GM11168 (cell line): ENCODE measurements around the gene HBE1.
"Not testable (repeated sequence)": the region's sequence is repeated elsewhere in the genome, so short reads cannot be mapped to it uniquely, and the experiment has no call there.

Experiments
- in situ Hi-C: fragments of 300-500 bp; cut with MboI; formaldehyde crosslinking; loops from one replicate; pipeline ENCODE4 v1.12.0; 2022; ENCODE audit warnings: low sequenced_read_pairs; ENCODE audit not compliant: unreplicated experiment

The HBE1 gene

GRCh38 chr11:5254646-5255413 is 14.9 kb downstream of the HBE1 start, which contains the start of gene HBG2:
HBG2 (minus strand) TSS chr11:5254781; CDS start chr11:5254728, 53 bp downstream.
- in situ Hi-C loops = not testable (repeated sequence)

- in situ Hi-C loops = not testable (repeated sequence)
Measured at GRCh38 chr11:5254023-5254422, 15.7 kb downstream of the HBE1 start.

- in situ Hi-C loops = not testable (repeated sequence)
Measured at GRCh38 chr11:5253440-5253839, 16.3 kb downstream of the HBE1 start.

DNA sequence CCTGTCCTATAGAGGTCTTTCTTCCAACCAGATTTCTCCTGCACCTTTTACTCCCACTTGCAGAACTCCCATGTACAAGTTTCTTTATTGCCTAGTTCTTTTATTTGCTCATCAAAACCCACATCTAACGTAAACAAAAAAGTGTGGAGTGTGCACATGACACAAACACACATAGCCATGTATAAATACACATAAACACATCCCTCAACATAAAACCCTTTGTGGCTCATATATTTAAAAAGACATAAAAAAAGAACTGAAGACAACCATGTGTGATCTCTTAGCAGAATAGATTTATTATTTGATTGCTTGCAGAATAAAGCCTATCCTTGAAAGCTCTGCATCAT is 16.9 kb downstream of the HBE1 start:
- in situ Hi-C loops = no loop called here

- in situ Hi-C loops = no loop called here
Measured at GRCh38 chr11:5252192-5252918, 17.4 kb downstream of the HBE1 start.

- in situ Hi-C loops = no loop called here
Measured at GRCh38 chr11:5251746-5252145, 18.0 kb downstream of the HBE1 start.

DNA sequence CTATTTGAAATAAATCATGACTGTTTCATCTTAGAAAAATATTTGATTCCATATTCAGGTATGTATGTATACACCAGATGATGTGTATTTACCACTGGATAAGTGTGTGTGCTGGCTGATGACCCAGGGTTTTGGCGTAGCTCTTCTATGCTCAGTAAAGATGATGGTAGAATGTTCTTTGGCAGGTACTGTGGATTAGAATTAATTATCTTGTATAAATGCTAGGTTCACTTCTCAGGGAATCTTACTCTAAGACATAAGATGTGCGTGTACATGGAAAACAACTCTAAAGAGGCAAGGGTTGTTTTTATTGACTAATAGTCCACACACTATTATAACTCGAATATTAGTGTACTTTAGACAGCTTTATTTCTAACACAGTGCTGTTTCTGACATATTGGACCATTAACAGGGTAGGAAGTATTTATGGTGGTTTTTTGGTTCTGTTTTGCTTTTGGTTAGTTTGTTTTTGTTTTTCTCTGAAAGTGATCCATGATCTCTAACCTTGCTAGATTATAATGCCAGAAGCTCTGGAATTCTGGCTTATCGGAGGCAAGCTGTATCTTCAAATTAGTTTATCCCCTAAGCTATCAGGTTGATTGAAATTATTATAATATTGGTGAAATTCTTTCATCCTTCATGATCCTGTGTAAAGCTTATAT is 19.1 kb downstream of the HBE1 start:
- in situ Hi-C loops = no loop called here

DNA sequence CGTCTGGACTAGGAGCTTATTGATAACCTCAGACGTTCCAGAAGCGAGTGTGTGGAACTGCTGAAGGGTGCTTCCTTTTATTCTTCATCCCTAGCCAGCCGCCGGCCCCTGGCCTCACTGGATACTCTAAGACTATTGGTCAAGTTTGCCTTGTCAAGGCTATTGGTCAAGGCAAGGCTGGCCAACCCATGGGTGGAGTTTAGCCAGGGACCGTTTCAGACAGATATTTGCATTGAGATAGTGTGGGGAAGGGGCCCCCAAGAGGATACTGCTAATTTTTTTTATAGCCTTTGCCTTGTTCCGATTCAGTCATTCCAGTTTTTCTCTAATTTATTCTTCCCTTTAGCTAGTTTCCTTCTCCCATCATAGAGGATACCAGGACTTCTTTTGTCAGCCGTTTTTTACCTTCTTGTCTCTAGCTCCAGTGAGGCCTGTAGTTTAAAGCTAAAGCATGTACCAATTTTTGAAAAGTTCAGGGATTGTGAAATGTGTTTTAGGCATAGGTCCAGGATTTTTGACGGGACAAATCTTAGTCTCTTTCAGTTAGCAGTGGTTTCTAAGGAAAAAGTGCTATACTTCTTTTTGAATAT is 19.8 kb downstream of the HBE1 start, which contains the start of gene HBG1:
HBG1 (minus strand) TSS at position 51 of the 590 bp plus-strand sequence. CDS start 53 bp downstream, outside the sequence.
- in situ Hi-C loops = not testable (repeated sequence)

GRCh38 chr11:5248498-5248897 is 21.2 kb downstream of the HBE1 start:
- in situ Hi-C loops = not testable (repeated sequence)

DNA sequence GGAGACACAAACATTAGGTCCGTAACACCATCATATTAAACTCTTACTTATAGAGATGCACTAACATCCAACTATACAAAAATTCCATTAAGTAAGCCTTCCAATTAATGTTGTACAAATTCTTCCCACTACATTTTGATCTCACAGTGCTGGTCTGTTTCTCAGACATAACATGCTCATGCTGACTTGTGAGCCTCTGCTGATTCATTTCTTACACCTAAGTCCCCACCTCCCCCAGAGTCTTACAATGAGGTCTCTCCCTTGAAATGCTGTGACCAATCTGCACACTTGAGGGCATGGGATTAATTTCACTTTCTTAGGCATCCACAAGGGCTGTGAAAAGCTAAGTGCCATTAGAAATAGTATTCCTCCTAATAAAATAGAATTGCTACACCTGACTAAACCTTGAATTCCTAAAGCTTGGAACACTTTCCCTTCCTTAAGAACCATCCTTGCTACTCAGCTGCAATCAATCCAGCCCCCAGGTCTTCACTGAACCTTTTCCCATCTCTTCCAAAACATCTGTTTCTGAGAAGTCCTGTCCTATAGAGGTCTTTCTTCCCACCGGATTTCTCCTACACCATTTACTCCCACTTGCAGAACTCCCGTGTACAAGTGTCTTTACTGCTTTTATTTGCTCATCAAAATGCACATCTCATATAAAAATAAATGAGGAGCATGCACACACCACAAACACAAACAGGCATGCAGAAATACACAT is 22.1 kb downstream of the HBE1 start:
- in situ Hi-C loops = no loop called here

DNA sequence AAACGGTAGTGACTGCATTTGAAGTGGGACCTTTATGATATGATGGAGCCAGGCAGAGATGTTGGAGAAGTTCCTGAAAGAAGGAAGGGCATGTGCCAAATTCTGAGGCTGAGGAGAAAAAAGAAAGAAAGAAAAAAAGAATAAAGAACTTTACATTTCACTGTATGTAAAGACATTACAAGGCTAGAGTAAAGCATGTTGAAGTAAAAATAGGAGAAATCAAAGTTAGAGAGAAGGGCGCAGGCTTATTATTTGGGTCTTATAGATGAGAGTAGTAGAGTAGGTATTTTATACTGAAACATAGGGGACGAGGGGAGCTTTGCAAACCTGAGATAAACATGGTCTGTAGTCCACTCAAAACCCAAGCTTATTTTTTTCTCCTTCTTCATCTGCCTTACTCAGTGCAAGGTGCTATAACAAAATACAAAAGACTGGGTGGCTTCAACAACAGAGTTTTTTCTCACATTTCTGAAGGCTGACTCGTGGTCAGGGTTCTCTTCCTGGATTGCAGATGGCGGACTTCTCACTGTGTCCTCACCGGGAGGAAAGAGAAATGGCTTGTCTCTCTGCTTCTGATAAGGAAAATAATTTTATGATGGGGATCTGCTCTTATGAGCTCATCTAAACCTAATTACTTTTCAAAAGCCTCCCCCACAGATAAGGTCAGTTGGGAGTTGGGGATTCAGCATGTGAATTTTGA is 22.8 kb downstream of the HBE1 start:
- in situ Hi-C loops = no loop called here

GRCh38 chr11:5245155-5245554 is 24.6 kb downstream of the HBE1 start:
- in situ Hi-C loops = no loop called here

- in situ Hi-C loops = no loop called here
Measured at GRCh38 chr11:5243816-5244180, 25.9 kb downstream of the HBE1 start.

DNA sequence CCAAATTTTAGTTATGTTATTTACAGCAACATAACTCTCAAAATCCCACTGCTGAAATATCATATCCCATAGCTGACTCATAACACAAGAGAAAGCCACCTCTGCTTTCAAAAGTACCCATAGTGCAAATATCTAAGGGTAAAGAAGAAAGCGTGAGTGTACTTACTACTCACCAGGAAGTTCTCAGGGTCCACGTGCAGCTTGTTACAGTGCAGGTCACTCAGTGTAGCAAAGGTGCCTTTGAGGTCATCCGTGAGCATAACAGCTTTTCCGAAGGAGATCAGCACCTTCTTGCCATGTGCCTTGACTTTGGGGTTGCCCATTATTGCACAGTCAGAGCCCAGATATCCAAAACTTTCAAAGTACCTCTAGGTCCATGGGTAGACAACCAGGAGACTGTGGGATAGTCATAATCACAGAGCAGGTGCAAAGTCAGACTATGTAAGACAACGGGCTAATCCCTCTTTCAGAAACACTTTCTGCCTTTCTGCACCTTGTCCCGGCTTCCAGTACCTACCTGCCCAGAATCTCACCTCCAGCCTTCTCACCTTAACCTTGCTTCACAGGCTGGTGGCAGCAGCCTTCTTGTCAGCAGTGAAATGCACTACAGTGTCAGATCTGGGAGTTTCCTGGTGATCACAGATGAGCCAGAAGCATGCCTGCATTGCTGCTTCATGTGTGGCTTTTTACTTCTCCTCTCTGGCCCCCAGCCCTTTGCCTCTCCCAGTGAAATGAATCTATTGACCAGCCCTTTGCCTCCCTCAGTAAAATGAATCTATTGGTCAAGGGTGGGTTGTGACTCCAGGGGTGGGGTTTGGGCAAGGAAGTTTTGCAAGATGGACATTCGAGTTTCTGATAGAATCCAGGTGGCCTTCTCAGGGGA is 26.6 kb downstream of the HBE1 start:
- in situ Hi-C loops = no loop called here

- in situ Hi-C loops = no loop called here
Measured at GRCh38 chr11:5242208-5242607, 27.5 kb downstream of the HBE1 start.

GRCh38 chr11:5241458-5241857 is 28.3 kb downstream of the HBE1 start:
- in situ Hi-C loops = no loop called here

DNA sequence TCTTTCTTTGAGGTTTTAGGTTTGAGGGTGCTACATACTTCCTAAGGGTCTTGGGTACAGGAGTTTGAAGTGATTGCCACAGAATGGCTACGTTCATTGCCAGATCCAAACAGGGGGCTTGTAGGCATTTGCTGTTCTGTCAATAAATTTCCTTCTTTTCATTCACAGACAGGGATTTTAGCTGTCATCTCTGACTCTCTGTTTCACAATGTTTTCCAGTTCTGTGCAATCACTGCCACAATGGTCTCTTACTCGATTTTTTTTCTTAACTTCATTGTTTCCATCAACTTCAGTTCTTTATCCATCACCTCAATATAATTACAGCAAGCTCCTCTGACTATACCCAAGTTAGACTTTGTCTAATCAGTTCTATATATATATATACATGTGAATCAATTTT is 29.3 kb downstream of the HBE1 start:
- in situ Hi-C loops = no loop called here

- in situ Hi-C loops = no loop called here
Measured at GRCh38 chr11:5240056-5240455, 29.7 kb downstream of the HBE1 start.

DNA sequence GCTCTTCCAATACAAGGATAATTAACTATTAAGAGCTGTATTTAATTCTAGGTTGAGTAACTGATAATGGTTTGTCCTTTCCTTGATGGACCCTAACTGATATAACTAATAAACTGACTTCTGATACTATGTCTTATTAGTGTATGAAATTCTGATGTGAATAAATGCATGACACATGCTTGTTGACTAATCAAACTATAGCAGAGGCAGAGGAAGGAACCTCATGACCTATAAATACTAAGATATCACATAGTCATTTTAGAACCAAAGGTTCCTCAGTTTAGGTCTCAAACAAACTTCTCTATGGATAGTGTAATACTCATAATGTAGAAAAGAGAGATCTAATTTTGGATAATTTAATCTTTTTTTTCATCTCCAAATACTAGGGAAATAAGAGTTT is 30.7 kb downstream of the HBE1 start:
- in situ Hi-C loops = no loop called here
